PFSK-1 (cell line): ENCODE data around the gene MAP3K4.

Experiments
- FOXP2 ChIP-seq: optimal IDR thresholded peaks from 2 replicates; pipeline ENCODE3; 2011; ENCODE audit warnings: borderline replicate concordance, control low read depth, inconsistent platforms; ENCODE audit not compliant: insufficient read depth; ENCODE audit errors: extremely low read length, extremely low read depth
- POLR2AphosphoS5 ChIP-seq: IDR thresholded peaks from 2 replicates; pipeline ENCODE4 v1.6.1; 2012; ENCODE audit warnings: low read depth, mild to moderate bottlenecking, control low read depth, low read length, moderate library complexity
- SIN3A ChIP-seq: IDR thresholded peaks from 2 replicates; pipeline ENCODE4 v1.6.1; 2012; ENCODE audit warnings: mild to moderate bottlenecking, low read length, moderate library complexity, borderline replicate concordance; ENCODE audit not compliant: insufficient read depth
- TAF1 ChIP-seq: IDR thresholded peaks from 2 replicates; pipeline ENCODE4 v1.6.1; 2012; ENCODE audit warnings: low read length, control low read depth, borderline replicate concordance; ENCODE audit not compliant: insufficient read depth
- TF ChIP-seq, protein P1 (sequence below), 2 experiments: IDR thresholded peaks; 2 replicates each; pipeline versions ENCODE4 v1.6.1 to v1.8.0; 2011 to 2012; ENCODE audit warnings: low read depth in 2 of 2, low read length in 2 of 2, control low read depth in 1 of 2, inconsistent platforms in 1 of 2, mild to moderate bottlenecking in 1 of 2, moderate library complexity in 1 of 2; ENCODE audit not compliant: insufficient read depth in 1 of 2

DNA sequence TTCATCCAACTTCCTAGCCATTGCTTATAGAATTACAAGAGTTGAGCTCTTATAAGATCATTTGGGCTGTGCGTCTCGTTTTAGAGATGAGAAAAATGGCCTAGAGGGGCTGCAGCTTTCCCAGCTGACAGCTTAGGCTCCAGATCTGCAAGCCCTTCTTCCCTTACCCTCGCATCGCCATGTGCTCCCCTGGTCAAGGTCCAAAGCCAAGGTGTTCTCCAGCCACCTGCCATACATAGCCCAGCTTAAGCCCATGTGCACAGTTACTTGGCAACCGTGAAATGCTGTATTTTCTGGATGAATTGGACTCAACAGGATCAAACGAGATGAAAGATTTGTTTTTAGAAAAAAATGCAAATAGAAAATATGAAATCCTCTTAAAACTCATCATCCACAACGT is 7.9 kb downstream of the MAP3K4 start:
- TF ChIP-seq SIN3A: no peak
- no peak for TF ChIP-seq POLR2AphosphoS5
- TF ChIP-seq, protein P1, sequence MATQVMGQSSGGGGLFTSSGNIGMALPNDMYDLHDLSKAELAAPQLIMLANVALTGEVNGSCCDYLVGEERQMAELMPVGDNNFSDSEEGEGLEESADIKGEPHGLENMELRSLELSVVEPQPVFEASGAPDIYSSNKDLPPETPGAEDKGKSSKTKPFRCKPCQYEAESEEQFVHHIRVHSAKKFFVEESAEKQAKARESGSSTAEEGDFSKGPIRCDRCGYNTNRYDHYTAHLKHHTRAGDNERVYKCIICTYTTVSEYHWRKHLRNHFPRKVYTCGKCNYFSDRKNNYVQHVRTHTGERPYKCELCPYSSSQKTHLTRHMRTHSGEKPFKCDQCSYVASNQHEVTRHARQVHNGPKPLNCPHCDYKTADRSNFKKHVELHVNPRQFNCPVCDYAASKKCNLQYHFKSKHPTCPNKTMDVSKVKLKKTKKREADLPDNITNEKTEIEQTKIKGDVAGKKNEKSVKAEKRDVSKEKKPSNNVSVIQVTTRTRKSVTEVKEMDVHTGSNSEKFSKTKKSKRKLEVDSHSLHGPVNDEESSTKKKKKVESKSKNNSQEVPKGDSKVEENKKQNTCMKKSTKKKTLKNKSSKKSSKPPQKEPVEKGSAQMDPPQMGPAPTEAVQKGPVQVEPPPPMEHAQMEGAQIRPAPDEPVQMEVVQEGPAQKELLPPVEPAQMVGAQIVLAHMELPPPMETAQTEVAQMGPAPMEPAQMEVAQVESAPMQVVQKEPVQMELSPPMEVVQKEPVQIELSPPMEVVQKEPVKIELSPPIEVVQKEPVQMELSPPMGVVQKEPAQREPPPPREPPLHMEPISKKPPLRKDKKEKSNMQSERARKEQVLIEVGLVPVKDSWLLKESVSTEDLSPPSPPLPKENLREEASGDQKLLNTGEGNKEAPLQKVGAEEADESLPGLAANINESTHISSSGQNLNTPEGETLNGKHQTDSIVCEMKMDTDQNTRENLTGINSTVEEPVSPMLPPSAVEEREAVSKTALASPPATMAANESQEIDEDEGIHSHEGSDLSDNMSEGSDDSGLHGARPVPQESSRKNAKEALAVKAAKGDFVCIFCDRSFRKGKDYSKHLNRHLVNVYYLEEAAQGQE (IDR thresholded peaks at IDR 0.05; ENCODE audit: insufficient read depth in 1 of 2, low read depth in 2 of 2, low read length in 2 of 2): no peak
- TF ChIP-seq TAF1: no peak
- TF ChIP-seq FOXP2: no peak
